ENCODE data around the gene SYT14. TPM values are rescaled to one million over a fixed set of nuclear protein-coding genes. Genes with fewer than 3 reads are reported as not detected.
"Not testable (repeated sequence)": the region's sequence is repeated elsewhere in the genome, so short reads cannot be mapped to it uniquely, and the experiment has no call there.

The SYT14 gene
- total RNA-seq, 1 experiment from 2014 or later: 10.3 TPM

- H3K23me2 ChIP-seq (ENCODE audit: insufficient read length, low read depth, low read length, poor library complexity, severe bottlenecking): no peaks in the 10 kb centered on the region
- Mint-ChIP-seq H3K4me3 (no peak overlapping the region), H3K27ac (no peak overlapping the region), H3K27me3 (ENCODE audit: low read depth) (no peaks in the 10 kb centered on the region; the same call in none of the 2 replicates), H3K9me3 (peaks cover 3 to 5% of the 10 kb centered on the region in 2 experiments; a peak in 3 of 5 replicates), H3K4me1 (peaks cover 5% of the 10 kb centered on the region in 2 experiments; a peak in 2 of 4 replicates), H3K36me3 (ENCODE audit: insufficient read depth in 1 of 3, low read depth in 3 of 3) (peaks cover 0 to 2% (median 0%) of the 10 kb centered on the region in 3 experiments; a peak in 2 of 7 replicates)
- no peak overlapping the region for H3K56ac ChIP-seq (ENCODE audit: insufficient read length, low read depth, low read length)
- no peak overlapping the region for H2AFZ ChIP-seq (ENCODE audit: low read length)
- no peak overlapping the region for H3K27ac ChIP-seq (ENCODE audit: insufficient read length, low read depth, low read length)
- no peak for DNase-seq
- H2BK20ac ChIP-seq (ENCODE audit: low read depth, low read length, poor library complexity, severe bottlenecking): no peak overlapping the region
- no peak overlapping the region for H3K4ac ChIP-seq (ENCODE audit: low read depth, low read length)
- no CpG with 5 or more reads among the region's 2 CpGs for WGBS (ENCODE audit: extremely low coverage, insufficient read length, low lambda C conversion rate)
- H3K79me1 ChIP-seq (ENCODE audit: insufficient read depth, low read depth, low read length, poor library complexity, severe bottlenecking): no peaks in the 10 kb centered on the region
- H3K14ac ChIP-seq (ENCODE audit: insufficient read depth, low read length): no peak overlapping the region
- H4K20me1 ChIP-seq (ENCODE audit: control insufficient read depth, insufficient read depth, insufficient read length): no peaks in the 10 kb centered on the region
- no peak overlapping the region for H2AK5ac ChIP-seq (ENCODE audit: insufficient read length, low read length)
- no peak overlapping the region for H4K91ac ChIP-seq (ENCODE audit: insufficient read length, low read depth, low read length)
- H3K23ac ChIP-seq (ENCODE audit: insufficient read length, low read depth, low read length): no peak overlapping the region
- no peaks in the 10 kb centered on the region for H3K9me3 ChIP-seq (ENCODE audit: control insufficient read depth, low read depth, low read length)
- no peak overlapping the region for H3K9ac ChIP-seq (ENCODE audit: extremely low read depth, insufficient read length, low read length)
- no peaks in the 10 kb centered on the region for H3K79me2 ChIP-seq (ENCODE audit: insufficient read depth, low read length)
- no peak overlapping the region for H2BK15ac ChIP-seq (ENCODE audit: low read depth, low read length)
- no peak for TF ChIP-seq CTCF (conservative IDR thresholded peaks at IDR 0.05)
- H2BK120ac ChIP-seq (ENCODE audit: low read depth, low read length, poor library complexity, severe bottlenecking): no peak overlapping the region
- H2BK12ac ChIP-seq (ENCODE audit: insufficient read length, low read depth, low read length): no peak overlapping the region
- no peak overlapping the region for H3T11ph ChIP-seq (ENCODE audit: low read length)
- no peak overlapping the region for H4K8ac ChIP-seq (replicated peaks; ENCODE audit: insufficient read length, low read depth, low read length)
- no peaks in the 10 kb centered on the region for H3K4me1 ChIP-seq (ENCODE audit: insufficient read depth, low read length)
- H4K5ac ChIP-seq (ENCODE audit: insufficient read length, low read depth, low read length): no peak overlapping the region
- H3K27me3 ChIP-seq (ENCODE audit: insufficient read depth, low read length): no peaks in the 10 kb centered on the region
- H3K18ac ChIP-seq (ENCODE audit: insufficient read length, low read depth, low read length): no peak overlapping the region
- no peak overlapping the region for H3K4me2 ChIP-seq (ENCODE audit: insufficient read depth, insufficient read length, low read length)
- no peak overlapping the region for H2BK5ac ChIP-seq (ENCODE audit: insufficient read length, low read length)
Measured at GRCh38 chr1:209901211-209901610, 36.8 kb upstream of the SYT14 start.

- H4K5ac ChIP-seq (ENCODE audit: insufficient read length, low read depth, low read length); H4K8ac ChIP-seq (replicated peaks; ENCODE audit: insufficient read length, low read depth, low read length); H3K79me2 ChIP-seq (ENCODE audit: insufficient read depth, low read length); H3K79me1 ChIP-seq (ENCODE audit: insufficient read depth, low read depth, low read length, poor library complexity, severe bottlenecking); H2BK120ac ChIP-seq (ENCODE audit: low read depth, low read length, poor library complexity, severe bottlenecking); H2BK15ac ChIP-seq (ENCODE audit: low read depth, low read length); H3K9me3 ChIP-seq (ENCODE audit: control insufficient read depth, low read depth, low read length); H3K4me1 Mint-ChIP-seq; H2AK5ac ChIP-seq (ENCODE audit: insufficient read length, low read length); H3K9ac ChIP-seq (ENCODE audit: extremely low read depth, insufficient read length, low read length); H3K4ac ChIP-seq (ENCODE audit: low read depth, low read length); H3K36me3 Mint-ChIP-seq (ENCODE audit: insufficient read depth in 1 of 3, low read depth in 3 of 3); H2BK12ac ChIP-seq (ENCODE audit: insufficient read length, low read depth, low read length); H4K91ac ChIP-seq (ENCODE audit: insufficient read length, low read depth, low read length); H3K23ac ChIP-seq (ENCODE audit: insufficient read length, low read depth, low read length); H2AFZ ChIP-seq (ENCODE audit: low read length); H3K18ac ChIP-seq (ENCODE audit: insufficient read length, low read depth, low read length); H3T11ph ChIP-seq (ENCODE audit: low read length); DNase-seq; H2BK20ac ChIP-seq (ENCODE audit: low read depth, low read length, poor library complexity, severe bottlenecking); H3K14ac ChIP-seq (ENCODE audit: insufficient read depth, low read length); H3K27ac ChIP-seq (ENCODE audit: insufficient read length, low read depth, low read length); H3K27ac Mint-ChIP-seq; H3K4me2 ChIP-seq (ENCODE audit: insufficient read depth, insufficient read length, low read length); H4K20me1 ChIP-seq (ENCODE audit: control insufficient read depth, insufficient read depth, insufficient read length); H3K56ac ChIP-seq (ENCODE audit: insufficient read length, low read depth, low read length); H3K27me3 ChIP-seq (ENCODE audit: insufficient read depth, low read length); H2BK5ac ChIP-seq (ENCODE audit: insufficient read length, low read length); H3K4me3 Mint-ChIP-seq; H3K27me3 Mint-ChIP-seq (ENCODE audit: low read depth); H3K9me3 Mint-ChIP-seq; H3K23me2 ChIP-seq (ENCODE audit: insufficient read length, low read depth, low read length, poor library complexity, severe bottlenecking); H3K4me1 ChIP-seq (ENCODE audit: insufficient read depth, low read length): not testable (repeated sequence)
- WGBS (ENCODE audit: extremely low coverage, insufficient read length, low lambda C conversion rate): no CpG with 5 or more reads among the region's 1 CpG
Measured at GRCh38 chr1:209904774-209905173, 33.2 kb upstream of the SYT14 start.
